GM12872 (cell line): ENCODE measurements around the gene AP2B1.

ENCODE experiments used
- CTCF ChIP-seq: IDR thresholded peaks from 3 replicates; pipeline ENCODE4 v1.5.1; 2011; ENCODE audit warnings: low read depth, mild to moderate bottlenecking, low read length, moderate library complexity; ENCODE audit not compliant: insufficient read depth

The AP2B1 gene

GRCh38 chr17:35614810-35615209 is 27.7 kb downstream of the AP2B1 start:
- TF ChIP-seq CTCF = no peak

GRCh38 chr17:35616536-35616935 is 29.4 kb downstream of the AP2B1 start:
- no peak for TF ChIP-seq CTCF

GRCh38 chr17:35617505-35617904 is 30.4 kb downstream of the AP2B1 start:
- TF ChIP-seq CTCF = no peak

GRCh38 chr17:35618628-35619027 is 31.5 kb downstream of the AP2B1 start:
- TF ChIP-seq CTCF = no peak

GRCh38 chr17:35621768-35622167 is 34.6 kb downstream of the AP2B1 start:
- no peak for TF ChIP-seq CTCF

- no peak for TF ChIP-seq CTCF
Observed at GRCh38 chr17:35627417-35627816, 40.3 kb downstream of the AP2B1 start.

GRCh38 chr17:35630530-35631148 is 43.5 kb downstream of the AP2B1 start:
- no peak for TF ChIP-seq CTCF

GRCh38 chr17:35641032-35641431 is 53.9 kb downstream of the AP2B1 start:
- no peak for TF ChIP-seq CTCF
